ENCODE measurements around the gene DNAH17.
A peak's percentile ranks its signal among the peaks of the same experiment; 100 is the strongest.

The DNAH17 gene

DNA sequence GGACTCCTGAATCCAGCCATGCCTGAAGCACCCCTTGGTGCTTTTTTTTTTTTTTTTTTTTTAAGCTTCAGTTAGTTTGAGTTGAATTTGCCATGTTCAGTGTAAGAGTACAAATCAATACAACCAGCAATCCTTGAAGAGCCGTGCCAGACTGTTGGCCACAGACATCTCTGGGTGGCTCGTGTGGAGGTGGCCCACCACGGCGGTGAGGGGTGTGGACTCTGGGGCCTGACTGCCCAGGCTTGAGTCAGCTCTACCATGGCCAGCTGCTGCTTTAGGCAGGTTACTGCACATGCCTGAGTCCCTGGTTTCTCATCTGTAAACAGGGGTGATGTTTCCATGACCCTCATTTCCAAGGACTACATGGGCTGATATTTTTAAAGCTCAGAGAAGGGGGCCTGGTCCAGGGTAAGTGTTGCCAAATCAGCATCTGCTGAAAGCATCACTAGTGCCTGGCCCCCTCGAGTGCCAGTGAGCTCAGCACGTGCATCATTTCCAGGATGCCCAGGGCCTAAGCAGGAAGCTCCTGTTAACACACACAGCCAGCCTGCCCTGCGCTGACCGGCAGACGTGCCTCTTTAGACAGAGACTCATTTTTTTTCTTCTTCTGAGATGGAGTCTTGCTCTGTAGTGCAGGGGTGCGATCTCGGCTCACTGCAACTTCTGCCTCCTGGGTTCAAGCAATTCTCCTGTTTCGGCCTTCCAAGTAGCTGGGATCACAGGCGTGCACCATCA is 90.1 kb downstream of the DNAH17 start:
- no peak for DNase-seq (ENCODE audit: low spot score)
- H3K27ac ChIP-seq, result no peak overlapping the region
- TF ChIP-seq, protein P1, sequence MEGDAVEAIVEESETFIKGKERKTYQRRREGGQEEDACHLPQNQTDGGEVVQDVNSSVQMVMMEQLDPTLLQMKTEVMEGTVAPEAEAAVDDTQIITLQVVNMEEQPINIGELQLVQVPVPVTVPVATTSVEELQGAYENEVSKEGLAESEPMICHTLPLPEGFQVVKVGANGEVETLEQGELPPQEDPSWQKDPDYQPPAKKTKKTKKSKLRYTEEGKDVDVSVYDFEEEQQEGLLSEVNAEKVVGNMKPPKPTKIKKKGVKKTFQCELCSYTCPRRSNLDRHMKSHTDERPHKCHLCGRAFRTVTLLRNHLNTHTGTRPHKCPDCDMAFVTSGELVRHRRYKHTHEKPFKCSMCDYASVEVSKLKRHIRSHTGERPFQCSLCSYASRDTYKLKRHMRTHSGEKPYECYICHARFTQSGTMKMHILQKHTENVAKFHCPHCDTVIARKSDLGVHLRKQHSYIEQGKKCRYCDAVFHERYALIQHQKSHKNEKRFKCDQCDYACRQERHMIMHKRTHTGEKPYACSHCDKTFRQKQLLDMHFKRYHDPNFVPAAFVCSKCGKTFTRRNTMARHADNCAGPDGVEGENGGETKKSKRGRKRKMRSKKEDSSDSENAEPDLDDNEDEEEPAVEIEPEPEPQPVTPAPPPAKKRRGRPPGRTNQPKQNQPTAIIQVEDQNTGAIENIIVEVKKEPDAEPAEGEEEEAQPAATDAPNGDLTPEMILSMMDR (IDR thresholded peaks at IDR 0.05), result no peak
- H3K4me3 ChIP-seq, result no peak overlapping the region

DNA sequence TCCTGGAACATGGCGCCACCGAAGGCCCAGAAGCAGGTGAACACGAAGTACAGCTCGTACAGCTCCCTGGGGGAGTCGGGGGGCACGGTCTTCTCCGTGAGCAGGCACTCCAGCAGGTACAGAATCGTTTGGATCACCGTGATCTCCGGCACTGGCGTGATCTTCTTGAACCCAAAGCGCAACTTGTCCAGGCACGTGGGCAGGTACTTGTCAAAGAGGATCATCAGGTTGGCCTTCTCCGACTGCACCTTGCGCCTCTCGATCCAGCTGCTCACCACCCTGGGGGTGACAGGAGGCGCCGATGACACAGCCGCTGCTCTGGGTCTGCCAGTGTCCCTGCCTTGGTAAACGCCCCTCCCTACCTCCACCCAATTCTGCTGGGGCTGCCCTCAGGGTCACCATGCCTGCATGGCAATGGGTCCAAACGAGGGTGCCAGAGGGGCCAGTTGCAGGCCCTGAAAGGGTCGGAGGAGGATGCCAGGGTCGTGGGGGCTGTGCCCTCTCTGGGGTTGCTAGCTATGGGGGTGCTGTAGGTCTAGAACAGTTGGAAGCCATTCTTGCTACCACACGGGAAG is 90.9 kb downstream of the DNAH17 start:
- H3K27ac ChIP-seq, result no peak overlapping the region

DNA sequence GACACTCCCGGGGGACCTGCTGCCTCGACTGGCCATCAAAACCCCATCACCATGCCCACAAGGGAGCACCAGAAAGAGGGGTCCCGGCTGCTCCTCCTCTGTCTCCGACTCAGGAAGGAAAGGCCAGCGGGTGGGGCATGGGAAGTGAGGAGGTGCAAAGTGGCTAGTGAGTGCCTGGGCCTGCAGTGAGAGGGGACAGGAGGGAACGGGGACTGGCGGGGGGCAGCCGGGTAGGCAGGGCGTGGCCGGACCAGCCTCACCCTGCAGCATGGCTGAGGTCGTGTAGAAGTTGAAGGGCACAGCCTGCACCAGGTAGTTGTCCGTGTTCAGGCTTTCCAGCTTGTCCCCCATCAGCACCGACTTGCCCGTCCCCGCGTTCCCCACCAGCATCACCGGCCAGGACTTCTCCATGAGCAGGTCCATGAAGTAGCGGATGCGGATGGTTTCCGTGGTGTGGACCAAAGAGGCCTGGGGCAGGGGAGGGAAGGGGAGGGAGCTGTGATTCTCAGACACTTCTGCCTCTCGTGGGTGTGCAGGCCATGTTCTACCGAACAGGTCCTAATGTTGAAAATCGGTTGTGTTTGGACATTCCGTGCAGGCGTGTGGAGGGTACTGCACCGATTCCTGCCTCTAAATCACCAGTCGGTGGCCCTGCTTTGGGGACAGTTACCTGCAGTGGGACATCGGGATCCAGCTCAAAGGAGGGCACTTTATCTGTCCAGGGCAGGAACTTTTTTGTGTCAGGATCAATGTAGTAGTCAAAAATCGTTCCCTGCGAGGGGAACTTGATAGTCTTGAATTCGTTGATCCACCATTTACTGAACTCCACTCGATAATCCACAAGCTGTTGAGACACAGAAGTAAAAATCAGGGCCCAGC is 91.7 kb downstream of the DNAH17 start:
- TF ChIP-seq, protein P1 (IDR thresholded peaks at IDR 0.05), result no peak
- no peak overlapping the region for H3K4me3 ChIP-seq
- H3K27ac ChIP-seq, result no peak overlapping the region
- DNase-seq (ENCODE audit: low spot score), result no peak

More for the DNA sequence above, 90.9 kb downstream of the DNAH17 start:
- DNase-seq (ENCODE audit: low spot score), result no peak
- no peak overlapping the region for H3K4me3 ChIP-seq
- TF ChIP-seq, protein P1 (IDR thresholded peaks at IDR 0.05), result no peak

DNA sequence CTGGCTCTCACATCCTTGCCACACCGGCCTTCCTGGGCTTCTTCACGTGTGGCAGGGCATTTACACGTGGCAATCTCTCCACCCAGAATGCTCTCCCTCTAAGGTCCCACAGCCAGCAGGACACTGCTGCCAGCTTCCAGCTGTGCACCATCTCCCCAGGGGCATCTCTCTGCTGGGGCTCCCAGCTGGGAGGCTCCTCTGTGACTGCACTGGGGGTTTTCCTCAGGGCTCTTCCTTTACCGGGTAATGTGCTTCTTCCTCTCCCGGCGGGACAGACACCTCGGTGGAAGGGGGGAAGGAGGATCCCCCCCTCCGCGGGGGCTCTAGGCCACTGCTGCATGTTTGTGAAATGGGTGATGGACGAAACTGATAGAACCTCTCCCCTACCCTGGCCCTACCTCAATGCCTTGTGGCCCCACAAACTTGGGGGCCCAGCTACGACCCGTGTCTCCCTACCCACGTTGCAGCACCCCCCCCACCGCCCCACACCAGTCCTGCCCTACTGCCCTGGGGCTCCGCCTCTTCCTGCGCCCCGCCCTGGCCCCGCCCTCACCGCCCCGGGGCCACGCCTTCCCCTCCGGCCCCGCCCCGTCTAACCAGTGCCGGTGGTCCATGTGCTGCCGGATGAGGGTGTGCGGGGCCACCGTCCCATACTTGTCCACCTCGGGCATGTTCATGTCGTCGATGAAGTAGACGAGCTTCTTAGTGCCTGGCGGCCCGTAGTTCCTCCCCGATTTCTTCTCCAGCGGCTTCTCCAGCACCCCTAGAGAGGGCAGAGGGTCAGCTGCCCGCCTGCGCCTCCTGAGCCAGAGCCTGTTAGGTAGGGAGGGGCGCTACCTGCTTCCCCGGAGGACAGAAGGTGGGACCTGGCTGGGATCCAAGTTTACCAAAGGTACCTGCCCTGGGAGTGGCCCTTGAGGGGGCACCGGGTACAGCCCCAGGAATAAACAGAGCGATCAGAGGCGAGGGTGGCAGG is 92.6 kb downstream of the DNAH17 start:
- TF ChIP-seq, protein P1 (IDR thresholded peaks at IDR 0.05), result no peak
- no peak for DNase-seq (ENCODE audit: low spot score)
- Histone ChIP-seq H3K27ac (no peak overlapping the region), H3K4me3 (peak overlapping the region; percentile 53)

DNA sequence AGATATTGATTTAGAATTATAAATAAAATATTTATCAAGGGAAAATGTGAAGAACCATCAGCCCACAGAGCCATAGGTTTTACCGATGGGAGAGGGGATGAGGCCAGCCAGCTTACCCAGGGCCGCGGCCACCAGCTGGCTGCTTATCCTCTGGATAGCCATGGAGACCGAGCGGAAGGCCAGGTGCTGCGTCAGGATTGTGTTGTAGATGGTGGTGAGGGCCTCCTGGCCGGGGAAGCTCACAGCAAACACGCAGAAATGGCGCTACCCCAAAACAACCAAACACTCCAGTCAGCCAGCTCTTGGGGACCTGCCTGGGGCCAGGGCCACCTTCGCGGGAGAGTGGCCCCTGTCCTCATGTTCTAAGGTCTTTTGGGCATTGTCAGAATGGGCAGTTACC is 97.8 kb downstream of the DNAH17 start:
- TF ChIP-seq, protein P1 (IDR thresholded peaks at IDR 0.05), result no peak
- H3K4me3 ChIP-seq, result no peak overlapping the region
- DNase-seq (ENCODE audit: low spot score), result no peak
- H3K27ac ChIP-seq, result no peak overlapping the region

DNA sequence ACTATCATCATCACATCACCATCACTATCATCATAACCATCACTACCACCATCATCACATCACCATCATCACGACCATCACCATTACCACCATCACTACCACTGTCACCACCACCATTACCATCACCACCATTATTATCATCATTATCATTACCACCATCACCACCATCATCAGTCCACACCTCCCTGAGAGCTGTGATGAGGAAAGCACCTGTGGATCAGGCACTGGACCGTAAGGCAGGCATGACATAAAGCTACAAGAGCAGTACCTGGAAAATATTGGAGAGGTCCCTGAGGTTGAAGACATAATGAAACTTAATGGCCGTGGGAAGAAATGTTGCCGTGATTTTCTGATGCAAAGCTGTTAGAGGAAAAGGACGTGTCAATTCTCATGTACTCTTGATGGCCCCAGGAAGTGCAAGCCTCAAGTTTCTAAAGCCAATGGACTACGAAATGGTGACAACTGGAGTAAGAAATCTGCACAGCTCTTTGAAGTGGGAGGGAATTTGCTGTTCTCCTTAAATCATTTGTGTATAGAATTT is 98.4 kb downstream of the DNAH17 start:
- Histone ChIP-seq H3K4me3 (no peak overlapping the region), H3K27ac (no peak overlapping the region)
- TF ChIP-seq, protein P1 (IDR thresholded peaks at IDR 0.05), result no peak
- no peak for DNase-seq (ENCODE audit: low spot score)
